GM10266 (cell line): ENCODE data around the gene ADRB1.

Experiments used
- DNase-seq: peaks from one replicate; pipeline ENCODE4 v3.0.0; 2012; ENCODE audit errors: extremely low spot score
- CTCF ChIP-seq: IDR thresholded peaks from 2 replicates; pipeline ENCODE4 v1.5.1; 2012; ENCODE audit warnings: mild to moderate bottlenecking, low read depth; ENCODE audit not compliant: control insufficient read depth, insufficient read depth; ENCODE audit errors: missing control alignments

The ADRB1 gene

GRCh38 chr10:114043532-114044246 is at the start of gene ADRB1:
Gene ADRB1, plus strand, starts transcription at chr10:114043866. Its CDS starts 267 bp downstream, at chr10:114044133.
- no peak for TF ChIP-seq CTCF
- peak; percentile 85 for DNase-seq

- no peak for DNase-seq
- no peak for TF ChIP-seq CTCF
Observed at GRCh38 chr10:113995201-113995600, 48.5 kb upstream of the ADRB1 start.

GRCh38 chr10:113997428-113997827 is 46.2 kb upstream of the ADRB1 start:
- DNase-seq, result no peak
- TF ChIP-seq CTCF, result no peak

- DNase-seq, result no peak
- no peak for TF ChIP-seq CTCF
Observed at GRCh38 chr10:113999531-113999930, 44.1 kb upstream of the ADRB1 start.

GRCh38 chr10:114000457-114001010 is 43.1 kb upstream of the ADRB1 start:
- no peak for DNase-seq
- TF ChIP-seq CTCF, result no peak

GRCh38 chr10:114002422-114002821 is 41.2 kb upstream of the ADRB1 start:
- no peak for TF ChIP-seq CTCF
- no peak for DNase-seq
